Measurements from ENCODE around the gene LAIR1. TPM values are rescaled to one million over a fixed set of nuclear protein-coding genes. Genes with fewer than 3 reads are reported as not detected.
"Not testable (repeated sequence)": the region's sequence is repeated elsewhere in the genome, so short reads cannot be mapped to it uniquely, and the experiment has no call there.

Gene LAIR1
- total RNA-seq, 1 donor from 2014 or later, result not detected

- Mint-ChIP-seq H3K4me1 (ENCODE audit: low read depth, unreplicated experiment) (no peaks in the 10 kb centered on the region), H3K27ac (ENCODE audit: unreplicated experiment) (no peak overlapping the region), H3K9me3 (ENCODE audit: unreplicated experiment) (peaks cover 3% of the 10 kb centered on the region), H3K4me3 (ENCODE audit: unreplicated experiment) (no peak overlapping the region), H3K36me3 (ENCODE audit: low read depth, unreplicated experiment) (no peaks in the 10 kb centered on the region), H3K27me3 (ENCODE audit: low read depth, unreplicated experiment) (peaks cover 32% of the 10 kb centered on the region)
- FAIRE-seq (no peak), DNase-seq (ENCODE audit: low read depth) (no peak)
- Histone ChIP-seq H3K9ac (ENCODE audit: low read length) (no peak overlapping the region), H3K4me2 (ENCODE audit: low read length) (no peak overlapping the region), H3K27ac (ENCODE audit: low read depth, low read length) (no peak overlapping the region), H4K20me1 (ENCODE audit: insufficient read depth, low read length) (no peaks in the 10 kb centered on the region), H3K4me3 (ENCODE audit: insufficient read depth, low read depth, low read length) (no peak overlapping the region), H3K79me2 (ENCODE audit: insufficient read depth, low read length) (no peaks in the 10 kb centered on the region), H3K36me3 (ENCODE audit: insufficient read depth, low read length) (no peaks in the 10 kb centered on the region), H3K4me1 (ENCODE audit: insufficient read depth, low read length) (no peaks in the 10 kb centered on the region), H3K9me3 (ENCODE audit: insufficient read depth, low read depth, low read length) (no peaks in the 10 kb centered on the region), H2AFZ (ENCODE audit: low read depth, low read length) (no peak overlapping the region), H3K27me3 (ENCODE audit: insufficient read depth, low read length) (no peaks in the 10 kb centered on the region)
- TF ChIP-seq CTCF (IDR thresholded peaks at IDR 0.05; ENCODE audit: insufficient read depth, low read depth, low read length), result no peak
- no peak for TF ChIP-seq EZH2 (IDR thresholded peaks at IDR 0.05; ENCODE audit: insufficient read depth, low read length)
These were observed 39.1 kb downstream of the LAIR1 start for GRCh38 chr19:54325631-54326030.

- no peaks in the 10 kb centered on the region for H3K27me3 ChIP-seq (ENCODE audit: insufficient read depth, low read length)
- H3K79me2 ChIP-seq (ENCODE audit: insufficient read depth, low read length), result no peaks in the 10 kb centered on the region
- no peak overlapping the region for H3K4me3 ChIP-seq (ENCODE audit: insufficient read depth, low read depth, low read length)
- H2AFZ ChIP-seq (ENCODE audit: low read depth, low read length), result no peak overlapping the region
- H3K36me3 ChIP-seq (ENCODE audit: insufficient read depth, low read length), result no peaks in the 10 kb centered on the region
- H3K4me1 ChIP-seq (ENCODE audit: insufficient read depth, low read length), result no peaks in the 10 kb centered on the region
- no peak overlapping the region for H3K4me2 ChIP-seq (ENCODE audit: low read length)
- H3K27me3 Mint-ChIP-seq (ENCODE audit: low read depth, unreplicated experiment), result peaks cover 34% of the 10 kb centered on the region
- TF ChIP-seq EZH2 (IDR thresholded peaks at IDR 0.05; ENCODE audit: insufficient read depth, low read length) (no peak), CTCF (IDR thresholded peaks at IDR 0.05; ENCODE audit: insufficient read depth, low read depth, low read length) (peak; percentile 61)
- FAIRE-seq (no peak), DNase-seq (ENCODE audit: low read depth) (no peak)
- H3K9me3 Mint-ChIP-seq (ENCODE audit: unreplicated experiment), result peaks cover 5% of the 10 kb centered on the region
- no peaks in the 10 kb centered on the region for H3K9me3 ChIP-seq (ENCODE audit: insufficient read depth, low read depth, low read length)
- no peak overlapping the region for H3K27ac ChIP-seq (ENCODE audit: low read depth, low read length)
- H3K9ac ChIP-seq (ENCODE audit: low read length), result no peak overlapping the region
- H3K36me3 Mint-ChIP-seq (ENCODE audit: low read depth, unreplicated experiment), result no peaks in the 10 kb centered on the region
- H4K20me1 ChIP-seq (ENCODE audit: insufficient read depth, low read length), result no peaks in the 10 kb centered on the region
- no peak overlapping the region for H3K4me3 Mint-ChIP-seq (ENCODE audit: unreplicated experiment)
- no peak overlapping the region for H3K27ac Mint-ChIP-seq (ENCODE audit: unreplicated experiment)
- no peaks in the 10 kb centered on the region for H3K4me1 Mint-ChIP-seq (ENCODE audit: low read depth, unreplicated experiment)
These were observed 39.5 kb downstream of the LAIR1 start for GRCh38 chr19:54325194-54325621.

GRCh38 chr19:54324071-54324470 is 40.7 kb downstream of the LAIR1 start:
- Mint-ChIP-seq H3K36me3 (ENCODE audit: low read depth, unreplicated experiment) (no peaks in the 10 kb centered on the region), H3K4me1 (ENCODE audit: low read depth, unreplicated experiment) (no peaks in the 10 kb centered on the region), H3K4me3 (ENCODE audit: unreplicated experiment) (no peak overlapping the region), H3K27me3 (ENCODE audit: low read depth, unreplicated experiment) (peaks cover 32% of the 10 kb centered on the region), H3K9me3 (ENCODE audit: unreplicated experiment) (peaks cover 6% of the 10 kb centered on the region), H3K27ac (ENCODE audit: unreplicated experiment) (no peak overlapping the region)
- H3K4me1 ChIP-seq (ENCODE audit: insufficient read depth, low read length), result no peaks in the 10 kb centered on the region
- H3K36me3 ChIP-seq (ENCODE audit: insufficient read depth, low read length), result no peaks in the 10 kb centered on the region
- no peak overlapping the region for H3K4me3 ChIP-seq (ENCODE audit: insufficient read depth, low read depth, low read length)
- H2AFZ ChIP-seq (ENCODE audit: low read depth, low read length), result no peak overlapping the region
- no peak overlapping the region for H3K27ac ChIP-seq (ENCODE audit: low read depth, low read length)
- H3K79me2 ChIP-seq (ENCODE audit: insufficient read depth, low read length), result no peaks in the 10 kb centered on the region
- H4K20me1 ChIP-seq (ENCODE audit: insufficient read depth, low read length), result no peaks in the 10 kb centered on the region
- no peak for DNase-seq (ENCODE audit: low read depth)
- TF ChIP-seq CTCF (IDR thresholded peaks at IDR 0.05; ENCODE audit: insufficient read depth, low read depth, low read length) (no peak), EZH2 (IDR thresholded peaks at IDR 0.05; ENCODE audit: insufficient read depth, low read length) (no peak)
- no peak overlapping the region for H3K4me2 ChIP-seq (ENCODE audit: low read length)
- FAIRE-seq, result no peak
- H3K9me3 ChIP-seq (ENCODE audit: insufficient read depth, low read depth, low read length), result no peaks in the 10 kb centered on the region
- H3K9ac ChIP-seq (ENCODE audit: low read length), result no peak overlapping the region
- no peaks in the 10 kb centered on the region for H3K27me3 ChIP-seq (ENCODE audit: insufficient read depth, low read length)

- not testable (repeated sequence) for DNase-seq (ENCODE audit: low read depth); H3K79me2 ChIP-seq (ENCODE audit: insufficient read depth, low read length); H2AFZ ChIP-seq (ENCODE audit: low read depth, low read length); H3K4me3 Mint-ChIP-seq (ENCODE audit: unreplicated experiment); H3K4me1 ChIP-seq (ENCODE audit: insufficient read depth, low read length); H3K36me3 Mint-ChIP-seq (ENCODE audit: low read depth, unreplicated experiment); H3K27me3 ChIP-seq (ENCODE audit: insufficient read depth, low read length); H4K20me1 ChIP-seq (ENCODE audit: insufficient read depth, low read length); H3K27ac Mint-ChIP-seq (ENCODE audit: unreplicated experiment); H3K9ac ChIP-seq (ENCODE audit: low read length); H3K27ac ChIP-seq (ENCODE audit: low read depth, low read length); H3K4me2 ChIP-seq (ENCODE audit: low read length); H3K4me1 Mint-ChIP-seq (ENCODE audit: low read depth, unreplicated experiment); H3K36me3 ChIP-seq (ENCODE audit: insufficient read depth, low read length); H3K4me3 ChIP-seq (ENCODE audit: insufficient read depth, low read depth, low read length); FAIRE-seq; H3K9me3 Mint-ChIP-seq (ENCODE audit: unreplicated experiment); H3K9me3 ChIP-seq (ENCODE audit: insufficient read depth, low read depth, low read length)
- H3K27me3 Mint-ChIP-seq (ENCODE audit: low read depth, unreplicated experiment), result peaks cover 24% of the 10 kb centered on the region
These were observed 41.8 kb downstream of the LAIR1 start for GRCh38 chr19:54322934-54323333.

Measured in astrocyte (in vitro differentiated cells and primary cell).